T-helper 2 cell treated with Interferon-gamma antibody and Interleukin-4, amounts not matched to agents 100 ng/mL and 5 ng/mL, for 36 hours (primary cell): ENCODE results near the gene PNPLA6. TPM values are rescaled to one million over a fixed set of nuclear protein-coding genes. Genes with fewer than 3 reads are reported as not detected.
"Not testable (repeated sequence)": the region's sequence is repeated elsewhere in the genome, so short reads cannot be mapped to it uniquely, and the experiment has no call there.

Experiments
- intact Hi-C: fragments of 100-400 bp; cut with micrococcal nuclease; formaldehyde crosslinking; loops from one replicate; pipeline ENCODE4 v1.15.1; 2023
- total RNA-seq: library from RNA; stranded (reverse); gene quantifications from 2 replicates; pipeline ENCODE4 v1.2.3, GENCODE V29; 2022

PNPLA6 gene
- total RNA-seq, 1 donor from 2014 or later = 116 TPM

DNA sequence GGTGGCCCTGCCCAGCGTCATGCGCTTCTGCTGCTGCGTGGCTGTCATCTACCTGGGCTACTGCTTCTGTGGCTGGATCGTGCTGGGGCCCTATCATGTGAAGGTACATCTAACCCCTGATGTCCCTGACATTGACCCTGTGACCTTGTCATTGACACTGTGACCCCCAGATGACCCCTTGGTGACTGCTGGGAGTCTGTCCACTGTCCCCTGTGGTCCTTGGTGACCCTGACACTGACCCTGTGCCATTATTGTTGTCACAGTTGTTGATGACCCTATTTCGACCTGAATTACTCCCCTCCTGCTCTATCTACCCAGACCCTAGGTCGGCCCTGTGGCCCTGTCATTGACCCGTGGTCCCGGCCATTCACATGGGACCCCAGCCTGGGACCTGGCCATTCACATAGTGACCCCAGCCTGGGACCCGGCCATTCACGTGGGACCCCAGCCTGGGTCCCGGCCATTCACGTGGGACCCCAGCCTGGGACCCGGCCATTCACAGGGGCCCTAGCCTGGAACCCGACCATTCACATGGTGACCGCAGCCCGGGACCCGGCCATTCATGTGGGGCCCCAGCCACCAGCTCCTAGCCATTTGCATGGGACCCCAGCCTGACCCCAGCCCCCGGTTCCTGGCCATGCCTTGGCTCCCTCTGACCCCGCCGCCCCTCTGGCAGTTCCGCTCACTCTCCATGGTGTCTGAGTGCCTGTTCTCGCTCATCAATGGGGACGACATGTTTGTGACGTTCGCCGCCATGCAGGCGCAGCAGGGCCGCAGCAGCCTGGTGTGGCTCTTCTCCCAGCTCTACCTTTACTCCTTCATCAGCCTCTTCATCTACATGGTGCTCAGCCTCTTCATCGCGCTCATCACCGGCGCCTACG, 5.7 kb upstream of the PNPLA6 start:
- intact Hi-C loops = no loop called here

DNA sequence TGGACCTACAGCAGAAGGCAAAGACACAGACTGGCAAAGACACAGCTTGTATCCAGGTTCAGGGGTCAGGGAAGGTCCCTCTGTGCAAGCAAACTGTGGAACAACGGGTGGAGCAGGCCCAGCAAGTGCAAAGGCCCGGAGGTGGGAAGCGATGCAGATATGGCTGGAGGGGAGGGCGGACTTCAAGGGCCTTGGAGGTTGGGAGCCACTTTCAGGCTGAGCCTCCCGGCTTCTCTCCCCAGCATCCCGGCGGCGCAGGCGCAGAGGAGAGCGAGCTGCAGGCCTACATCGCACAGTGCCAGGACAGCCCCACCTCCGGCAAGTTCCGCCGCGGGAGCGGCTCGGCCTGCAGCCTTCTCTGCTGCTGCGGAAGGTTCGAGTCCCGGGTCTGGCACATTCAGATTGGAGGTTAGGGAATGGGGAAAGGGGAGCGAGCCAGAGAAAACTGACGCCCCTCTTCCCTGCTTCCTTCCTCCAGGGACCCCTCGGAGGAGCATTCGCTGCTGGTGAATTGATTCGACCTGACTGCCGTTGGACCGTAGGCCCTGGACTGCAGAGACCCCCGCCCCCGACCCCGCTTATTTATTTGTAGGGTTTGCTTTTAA, 2.1 kb upstream of the PNPLA6 start:
- intact Hi-C loops = no loop called here

DNA sequence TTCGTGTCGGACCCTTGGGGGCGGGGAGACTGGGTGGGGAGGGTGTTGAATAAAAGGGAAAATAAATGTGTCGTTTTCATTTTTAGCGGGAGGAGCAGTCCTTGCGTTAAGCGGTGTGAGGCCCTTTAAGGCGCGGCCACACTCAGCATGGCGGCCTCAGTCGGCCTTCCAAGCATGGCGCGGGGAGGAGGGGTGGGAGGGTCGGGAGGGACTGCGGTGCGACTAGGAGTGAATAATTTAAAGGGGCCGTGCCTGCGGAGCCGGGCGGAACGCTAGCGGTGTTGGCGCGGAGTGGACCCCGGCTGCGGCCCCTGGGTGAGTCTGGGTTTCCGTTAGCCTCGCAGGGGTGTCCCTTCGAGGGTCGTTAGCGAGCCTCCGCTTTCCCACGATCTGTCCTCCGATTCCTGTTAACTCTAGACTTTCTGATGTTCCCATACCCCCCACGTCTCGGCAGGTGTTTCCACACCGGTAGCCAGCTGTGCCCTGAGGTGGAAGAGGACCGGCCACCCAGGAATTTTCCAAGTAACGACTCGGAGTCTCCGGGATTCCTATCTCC, 1.5 kb upstream of the PNPLA6 start:
- intact Hi-C loops = loop anchor here (1.0 to 2.0 kb wide), 2 partner anchors 12 to 45 kb away; partner anchors contain the start of genes MCOLN1 and PEX11G

DNA sequence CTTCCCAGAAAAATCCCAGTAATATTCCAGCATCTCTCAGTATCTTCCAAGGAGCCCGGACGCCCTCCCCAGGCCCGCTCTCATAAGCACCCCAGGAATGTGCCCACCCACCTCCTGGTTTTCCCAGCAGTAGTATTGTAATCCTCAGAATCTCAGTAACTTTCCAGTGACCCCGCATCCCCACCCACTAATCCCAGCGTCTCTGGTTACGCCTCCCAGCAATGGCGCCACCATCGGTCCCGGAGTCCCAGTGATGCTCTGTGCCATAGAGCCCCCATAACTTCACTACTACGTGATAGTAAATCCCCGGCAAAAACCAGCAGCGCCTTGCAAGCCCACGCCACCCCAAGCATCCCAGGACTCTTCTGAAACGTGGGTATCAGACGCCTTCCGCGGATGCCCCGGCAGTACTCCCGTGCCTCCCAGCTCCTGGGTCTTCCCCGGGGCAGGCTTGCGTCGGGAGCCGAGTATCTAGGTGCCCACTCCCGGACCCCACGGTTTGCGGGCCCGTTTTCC, 928 bp upstream of the PNPLA6 start:
- intact Hi-C loops = loop anchor here (1.0 to 2.0 kb wide), 3 partner anchors 12 to 95 kb away; partner anchors contain the start of genes MCOLN1, PET100, PEX11G and XAB2

DNA sequence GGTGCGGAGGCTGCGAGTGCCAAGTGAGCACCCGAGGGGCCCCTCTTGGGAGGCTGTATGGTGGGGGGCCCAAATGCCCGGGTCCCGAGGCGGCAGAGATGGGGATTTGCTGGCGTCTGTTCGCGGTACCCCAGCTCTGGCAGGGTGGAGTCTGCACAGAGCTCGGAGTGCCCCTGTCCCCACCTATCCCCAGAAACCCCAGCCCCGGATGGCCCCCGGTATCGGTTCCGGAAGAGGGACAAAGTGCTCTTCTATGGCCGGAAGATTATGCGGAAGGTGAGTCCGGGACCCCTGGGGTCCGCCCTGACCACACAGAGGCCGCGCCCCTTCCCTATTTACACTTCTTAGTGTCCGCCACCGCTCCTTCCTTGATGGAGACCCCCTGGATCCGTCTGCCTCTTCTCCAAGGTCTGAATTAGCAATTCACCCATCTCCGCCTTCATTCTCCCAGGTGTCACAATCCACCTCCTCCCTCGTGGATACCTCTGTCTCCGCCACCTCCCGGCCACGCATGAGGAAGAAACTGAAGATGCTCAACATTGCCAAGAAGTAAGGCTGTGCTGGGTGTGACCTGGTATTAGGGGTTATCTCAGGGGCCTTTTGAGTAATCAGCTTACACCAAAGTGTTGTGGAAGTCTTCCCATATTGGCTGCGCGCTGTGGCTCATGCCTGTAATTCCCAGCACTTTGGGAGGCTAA, 630 bp downstream of the PNPLA6 start:
- intact Hi-C loops = loop anchor here (1.0 to 2.0 kb wide), 2 partner anchors 47 to 93 kb away; partner anchors contain the start of genes PET100, PEX11G and XAB2

DNA sequence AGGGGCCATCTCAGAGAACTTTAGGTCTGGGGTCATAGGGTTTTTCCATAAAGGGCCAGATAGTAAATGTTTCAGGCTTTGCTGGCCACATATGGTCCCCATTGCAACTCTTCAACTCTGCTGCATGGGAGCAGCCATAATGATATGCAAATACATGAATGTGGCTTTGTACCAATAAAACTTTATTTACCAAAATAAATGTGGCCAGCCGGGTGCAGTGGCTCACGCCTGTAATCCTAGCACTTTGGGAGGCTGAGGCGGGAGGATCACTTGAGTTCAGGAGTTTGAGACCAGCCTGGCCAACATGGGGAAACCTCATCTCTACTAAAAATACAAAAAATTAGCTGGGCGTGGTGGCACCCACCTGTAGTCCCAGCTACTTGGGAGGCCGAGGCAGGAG, 3.5 kb downstream of the PNPLA6 start:
- intact Hi-C loops = not testable (repeated sequence)

DNA sequence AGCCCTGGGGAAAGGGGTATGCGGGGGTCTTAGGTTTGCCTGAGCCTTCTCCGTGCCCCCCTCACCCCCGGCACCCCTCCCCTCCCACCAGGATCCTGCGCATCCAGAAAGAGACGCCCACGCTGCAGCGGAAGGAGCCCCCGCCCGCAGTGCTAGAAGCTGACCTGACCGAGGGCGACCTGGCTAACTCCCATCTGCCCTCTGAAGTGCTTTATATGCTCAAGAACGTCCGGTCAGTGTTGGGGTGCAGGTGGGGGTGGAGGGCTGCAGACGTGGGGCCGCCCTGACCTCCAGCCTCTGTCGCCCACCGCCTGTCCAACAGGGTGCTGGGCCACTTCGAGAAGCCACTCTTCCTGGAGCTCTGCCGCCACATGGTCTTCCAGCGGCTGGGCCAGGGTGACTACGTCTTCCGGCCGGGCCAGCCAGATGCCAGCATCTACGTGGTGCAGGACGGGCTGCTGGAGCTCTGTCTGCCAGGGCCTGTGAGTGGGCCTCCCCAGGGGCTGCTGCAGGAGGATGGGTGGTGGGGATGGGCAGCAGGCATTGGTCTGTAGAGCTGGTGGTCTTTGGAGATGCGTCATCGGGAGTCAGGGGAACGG, 4.4 kb downstream of the PNPLA6 start:
- intact Hi-C loops = no loop called here

DNA sequence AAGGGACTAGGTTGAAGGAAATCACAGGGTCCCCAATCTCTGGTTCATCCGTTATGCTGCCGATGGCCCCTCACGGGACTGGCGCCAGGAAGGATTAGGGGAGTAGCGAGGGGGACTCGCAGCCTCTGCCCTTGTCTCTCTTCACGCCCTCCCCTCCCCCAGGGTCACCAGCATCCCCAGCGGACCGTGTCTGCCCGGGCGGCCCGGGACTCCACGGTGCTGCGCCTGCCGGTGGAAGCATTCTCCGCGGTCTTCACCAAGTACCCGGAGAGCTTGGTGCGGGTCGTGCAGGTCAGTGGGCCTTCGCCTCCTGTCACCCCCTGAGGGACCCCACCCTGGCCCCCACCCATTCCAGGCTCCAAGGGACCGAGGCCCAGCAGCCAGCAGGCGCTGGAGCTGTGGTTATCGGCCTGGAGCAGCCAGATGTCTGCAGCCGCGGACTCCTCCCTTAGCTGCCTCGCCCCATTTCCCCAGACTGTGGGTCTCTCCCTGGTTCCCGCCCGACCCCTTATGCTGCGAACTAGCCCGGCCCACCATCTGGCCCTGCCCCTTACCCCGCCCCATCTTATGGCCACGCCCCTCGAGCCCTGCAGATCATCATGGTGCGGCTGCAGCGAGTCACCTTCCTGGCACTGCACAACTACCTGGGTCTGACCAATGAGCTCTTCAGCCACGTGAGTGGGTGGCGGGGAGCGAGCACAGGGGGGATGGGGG, 5.4 kb downstream of the PNPLA6 start:
- intact Hi-C loops = no loop called here

DNA sequence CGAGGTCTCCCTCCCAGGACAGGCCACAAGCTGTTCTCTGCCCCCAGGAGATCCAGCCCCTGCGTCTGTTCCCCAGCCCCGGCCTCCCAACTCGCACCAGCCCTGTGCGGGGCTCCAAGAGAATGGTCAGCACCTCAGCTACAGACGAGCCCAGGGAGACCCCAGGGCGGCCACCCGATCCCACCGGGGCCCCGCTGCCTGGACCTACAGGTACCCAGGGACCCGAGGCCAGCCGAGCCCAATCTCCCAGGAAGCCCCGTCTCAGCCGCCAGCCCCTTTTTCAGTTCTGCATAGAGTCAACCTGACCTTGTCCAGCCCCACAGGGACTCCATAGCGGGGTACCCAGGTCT, 5.9 kb downstream of the PNPLA6 start:
- intact Hi-C loops = no loop called here

DNA sequence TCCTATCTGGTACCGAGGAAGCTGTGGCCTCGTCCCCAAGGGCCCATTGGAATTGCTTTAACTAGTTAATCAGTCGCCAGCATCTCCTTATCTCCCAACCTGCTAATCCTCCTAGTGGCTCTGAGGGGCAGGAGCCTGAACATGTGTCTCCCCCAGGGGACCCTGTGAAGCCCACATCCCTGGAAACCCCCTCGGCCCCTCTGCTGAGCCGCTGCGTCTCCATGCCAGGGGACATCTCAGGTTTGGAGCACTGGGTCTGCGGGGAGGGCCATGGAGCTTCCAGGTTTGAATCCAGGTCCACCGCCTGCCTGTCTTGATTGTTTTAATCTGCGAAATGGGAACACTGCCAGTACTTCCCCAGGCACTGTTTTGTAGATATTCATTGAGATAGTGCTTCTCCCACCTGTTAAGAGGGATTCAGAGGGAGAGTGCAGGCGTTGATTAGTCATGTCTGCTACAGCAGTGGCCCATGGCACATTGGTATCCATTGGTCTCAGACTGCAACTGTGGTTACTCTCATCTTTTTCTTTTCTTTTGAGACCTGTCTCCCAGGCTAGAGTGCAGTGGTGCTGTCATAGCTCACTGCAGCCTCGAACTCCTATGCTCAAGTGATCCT, 6.4 kb downstream of the PNPLA6 start:
- intact Hi-C loops = no loop called here

DNA sequence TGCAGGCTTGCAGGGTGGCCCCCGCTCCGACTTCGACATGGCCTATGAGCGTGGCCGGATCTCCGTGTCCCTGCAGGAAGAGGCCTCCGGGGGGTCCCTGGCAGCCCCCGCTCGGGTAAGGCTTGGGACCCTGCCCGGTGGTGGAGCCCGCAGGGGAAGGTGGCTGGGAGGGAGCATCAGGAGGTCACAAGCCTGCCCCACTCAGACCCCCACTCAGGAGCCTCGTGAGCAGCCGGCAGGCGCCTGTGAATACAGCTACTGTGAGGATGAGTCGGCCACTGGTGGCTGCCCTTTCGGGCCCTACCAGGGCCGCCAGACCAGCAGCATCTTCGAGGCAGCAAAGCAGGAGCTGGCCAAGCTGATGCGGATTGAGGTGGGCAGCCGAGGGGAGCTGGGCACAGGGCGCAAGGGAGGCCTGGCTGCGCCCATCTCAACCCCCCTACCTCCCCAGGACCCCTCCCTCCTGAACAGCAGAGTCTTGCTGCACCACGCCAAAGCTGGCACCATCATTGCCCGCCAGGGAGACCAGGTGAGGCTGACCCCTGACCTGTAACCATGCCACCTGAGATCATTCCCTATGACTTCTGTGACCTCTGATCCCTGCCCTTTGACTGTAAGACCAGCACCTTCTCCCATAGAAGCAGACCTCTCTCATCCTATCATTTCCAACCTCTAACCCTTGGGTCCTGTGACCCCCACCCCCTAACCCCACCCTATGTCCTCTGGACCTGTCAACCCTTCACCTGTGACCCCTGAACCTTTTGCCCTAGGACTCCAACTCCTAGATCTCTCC, 7.2 kb downstream of the PNPLA6 start:
- intact Hi-C loops = no loop called here

DNA sequence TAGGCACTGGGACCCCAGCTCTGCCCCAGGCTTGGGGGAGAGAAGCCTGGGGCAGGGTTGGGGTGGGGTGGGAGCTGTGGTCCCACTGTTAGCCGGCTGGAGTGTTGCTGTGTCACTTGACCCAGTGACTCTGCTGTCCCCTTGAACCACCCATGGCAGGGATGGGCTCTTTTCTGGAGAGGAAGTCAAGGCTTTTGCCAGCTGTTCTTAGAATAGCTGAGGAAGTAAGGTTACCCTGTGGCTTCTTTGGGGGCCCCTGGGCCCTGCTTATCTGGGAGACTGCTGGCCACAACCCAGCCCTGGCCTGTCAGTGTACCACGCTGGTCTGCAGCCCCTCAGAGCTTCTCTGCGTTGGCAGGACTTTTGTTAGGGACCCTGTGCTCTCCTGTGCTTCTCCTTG, 9.1 kb downstream of the PNPLA6 start:
- intact Hi-C loops = no loop called here

DNA sequence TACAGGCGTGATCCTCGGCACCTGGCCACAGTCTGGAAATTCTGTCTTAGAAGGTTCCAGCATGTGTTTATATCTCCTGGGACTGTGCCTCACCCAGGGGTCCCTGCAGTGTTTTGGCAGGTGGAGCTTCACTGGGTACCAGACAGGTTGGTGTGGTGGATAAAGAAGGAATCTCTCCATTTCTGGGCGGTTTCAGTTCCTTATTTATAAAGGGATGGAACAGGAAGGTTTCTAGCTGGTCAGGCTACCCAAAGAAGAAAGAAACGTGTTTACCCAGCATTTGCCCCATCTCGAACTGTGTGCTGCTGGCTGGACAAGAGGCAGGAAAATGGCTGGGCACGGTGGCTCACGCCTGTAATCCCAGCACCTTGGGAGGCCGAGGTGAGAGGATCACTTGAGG, 9.8 kb downstream of the PNPLA6 start:
- intact Hi-C loops = no loop called here

DNA sequence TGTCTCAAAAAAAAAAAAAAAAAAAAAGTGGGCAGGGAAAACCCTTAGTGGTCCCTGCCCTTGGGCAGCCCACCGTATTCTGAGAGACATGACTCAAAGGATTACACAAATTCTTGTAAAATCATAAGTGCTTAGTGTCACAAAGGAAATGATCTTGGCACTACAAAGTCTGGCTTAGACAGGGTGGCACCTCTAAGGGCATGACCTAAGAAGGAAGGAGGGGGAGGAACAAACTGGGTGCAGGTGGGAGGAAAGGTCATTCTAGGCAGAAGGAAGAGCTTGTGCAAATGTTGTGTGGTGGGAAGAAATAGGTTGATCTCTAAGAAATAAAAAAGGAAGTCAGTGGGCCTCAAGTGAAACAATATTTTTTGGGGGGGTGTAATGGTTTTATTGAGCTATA, 10.4 kb downstream of the PNPLA6 start:
- intact Hi-C loops = no loop called here

DNA sequence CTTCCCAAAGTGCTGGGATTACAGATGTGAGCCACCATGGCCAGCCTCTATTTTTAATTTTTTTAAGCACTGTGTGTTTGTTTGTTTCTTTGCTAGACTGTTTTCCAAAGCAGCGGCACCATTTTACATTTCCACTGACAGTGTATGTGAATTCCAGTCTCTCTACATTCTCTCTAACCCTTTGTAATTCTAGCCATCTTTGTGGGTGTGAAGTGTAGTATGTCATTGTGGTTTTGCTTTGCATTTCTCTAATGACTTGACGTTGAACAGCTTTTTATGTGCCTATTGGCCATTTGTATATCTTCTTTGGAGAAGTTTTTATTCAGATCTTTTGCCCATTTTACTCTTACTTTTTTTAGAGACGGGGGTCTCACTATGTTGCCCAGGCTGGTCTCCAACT, 11.6 kb downstream of the PNPLA6 start:
- intact Hi-C loops = no loop called here

DNA sequence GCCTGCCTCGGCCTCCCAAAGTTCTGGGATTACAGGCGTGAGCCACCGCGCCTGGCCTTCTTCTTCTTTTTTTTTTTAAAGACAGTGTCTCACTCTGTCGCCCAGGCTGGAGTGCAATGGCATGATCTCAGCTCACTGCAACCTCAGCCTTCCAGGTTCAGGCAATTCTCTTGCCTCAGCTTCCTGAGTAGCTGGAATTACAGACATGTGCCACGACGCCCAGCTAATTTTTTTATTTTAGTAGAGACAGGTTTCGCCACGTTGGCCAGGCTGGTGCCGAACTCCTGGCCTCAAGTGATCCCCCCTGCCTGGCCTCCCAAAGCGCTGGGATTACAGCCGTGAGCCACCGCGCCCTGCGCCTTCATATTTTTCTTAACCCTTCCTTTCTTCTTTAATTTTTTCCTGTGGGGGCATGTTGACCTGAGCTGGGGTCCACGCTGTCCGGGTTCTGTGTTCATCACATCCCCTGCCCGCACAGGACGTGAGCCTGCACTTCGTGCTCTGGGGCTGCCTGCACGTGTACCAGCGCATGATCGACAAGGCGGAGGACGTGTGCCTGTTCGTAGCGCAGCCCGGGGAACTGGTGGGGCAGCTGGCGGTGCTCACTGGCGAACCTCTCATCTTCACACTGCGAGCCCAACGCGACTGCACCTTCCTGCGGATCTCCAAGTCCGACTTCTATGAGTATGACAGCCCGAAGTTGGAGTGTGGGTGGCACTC, 14.1 kb downstream of the PNPLA6 start:
- intact Hi-C loops = no loop called here

DNA sequence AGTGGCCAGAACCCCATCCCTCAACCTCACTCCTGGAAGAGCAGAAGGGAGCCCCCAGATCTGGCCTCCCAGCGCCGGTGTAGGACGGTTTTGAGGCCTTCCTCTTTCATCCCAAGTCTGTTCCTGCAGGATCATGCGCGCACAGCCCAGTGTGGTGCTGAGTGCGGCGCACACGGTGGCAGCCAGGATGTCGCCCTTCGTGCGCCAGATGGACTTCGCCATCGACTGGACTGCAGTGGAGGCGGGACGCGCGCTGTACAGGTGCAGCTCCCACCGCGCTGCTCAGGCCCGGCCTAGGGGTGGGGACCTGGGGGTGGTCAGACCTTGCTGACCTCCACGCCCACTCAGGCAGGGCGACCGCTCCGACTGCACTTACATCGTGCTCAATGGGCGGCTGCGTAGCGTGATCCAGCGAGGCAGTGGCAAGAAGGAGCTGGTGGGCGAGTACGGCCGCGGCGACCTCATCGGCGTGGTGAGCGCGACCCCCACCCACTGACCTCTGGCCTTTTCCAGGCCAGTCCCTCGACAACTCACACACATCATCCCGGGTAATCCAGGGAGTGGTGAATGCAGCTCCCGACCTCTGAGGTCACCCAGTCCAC, 14.8 kb downstream of the PNPLA6 start:
- intact Hi-C loops = no loop called here
